CD4-positive, alpha-beta memory T cell (primary cell): ENCODE measurements around the gene TGFA. TPM values are rescaled to one million over a fixed set of nuclear protein-coding genes. Genes with fewer than 3 reads are reported as not detected.

Source experiments
- CTCF ChIA-PET: fragments of 350-600 bp; sonication (Branson Sonifier 250); formaldehyde crosslinking; loops from one replicate; lab custom pipeline; 2021; ENCODE audit warnings: inconsistent platforms; ENCODE audit not compliant: partially characterized antibody; lab: Charles Lee
- POLR2A ChIA-PET: fragments of 350-600 bp; sonication (Branson Sonifier 250); formaldehyde crosslinking; loops from one replicate; lab custom pipeline; 2021; ENCODE audit not compliant: partially characterized antibody; lab: Charles Lee
- DNase-seq, 5 donors: peaks; one replicate each; pipeline versions ENCODE4 v3.0.0 to v3.0.0-alpha.2; 2020 to 2022; ENCODE audit warnings: mixed read lengths in 1 of 5
- H3K27ac ChIP-seq: one replicate; pipeline ENCODE4 v1.7.0; 2013; ENCODE audit warnings: low read depth, low read length
- H3K27me3 ChIP-seq: 2 replicates; pipeline ENCODE4 v1.7.0; 2013; ENCODE audit warnings: mild to moderate bottlenecking, low read length, moderate library complexity; ENCODE audit not compliant: insufficient read depth
- H3K36me3 ChIP-seq: 2 replicates; pipeline ENCODE4 v1.7.0; 2013; ENCODE audit warnings: mild to moderate bottlenecking, low read length, moderate library complexity; ENCODE audit not compliant: insufficient read depth
- H3K4me1 ChIP-seq: 2 replicates; pipeline ENCODE4 v1.7.0; 2013; ENCODE audit warnings: mild to moderate bottlenecking, low read length, moderate library complexity; ENCODE audit not compliant: insufficient read depth
- H3K4me3 ChIP-seq, 2 donors: one replicate each; pipeline ENCODE4 v1.7.0; 2013; ENCODE audit warnings: low read length in 2 of 2, mild to moderate bottlenecking in 1 of 2
- H3K9me3 ChIP-seq, 2 donors: one replicate each; pipeline ENCODE4 v1.7.0; 2013; ENCODE audit warnings: low read length in 2 of 2, control low read depth in 1 of 2; ENCODE audit not compliant: control insufficient read depth in 1 of 2
- H3K27ac Mint-ChIP-seq, 7 donors: one replicate each; pipeline ENCODE4 v1.8.0; 2020 to 2021; ENCODE audit warnings: mixed read lengths in 7 of 7, mild to moderate bottlenecking in 6 of 7, inconsistent platforms in 3 of 7, moderate library complexity in 3 of 7
- H3K27me3 Mint-ChIP-seq, 2 donors: one replicate each; pipeline ENCODE4 v1.8.0; 2020 to 2021; ENCODE audit warnings: mixed read lengths in 2 of 2
- H3K36me3 Mint-ChIP-seq, 2 donors: one replicate each; pipeline ENCODE4 v1.8.0; 2020 to 2021; ENCODE audit warnings: mixed read lengths in 2 of 2, inconsistent platforms in 1 of 2, mild to moderate bottlenecking in 1 of 2
- H3K4me1 Mint-ChIP-seq, 4 donors: one replicate each; pipeline ENCODE4 v1.8.0; 2020 to 2021; ENCODE audit warnings: mixed read lengths in 4 of 4, mild to moderate bottlenecking in 1 of 4
- H3K4me3 Mint-ChIP-seq, 8 donors: one replicate each; pipeline ENCODE4 v1.8.0; 2020 to 2021; ENCODE audit warnings: mixed read lengths in 8 of 8, mild to moderate bottlenecking in 7 of 8, moderate library complexity in 6 of 8, inconsistent platforms in 3 of 8
- H3K9me3 Mint-ChIP-seq, 8 donors: one replicate each; pipeline ENCODE4 v1.8.0; 2020 to 2021; ENCODE audit warnings: mixed read lengths in 8 of 8, mild to moderate bottlenecking in 5 of 8, inconsistent platforms in 3 of 8, moderate library complexity in 1 of 8
- intact Hi-C: fragments of 100-400 bp; cut with micrococcal nuclease; formaldehyde crosslinking; loops from one replicate; pipeline ENCODE4 v1.15.1; 2023
- polyA plus RNA-seq, 2 donors: library from polyadenylated mRNA; unstranded; fragments of 300-500 nt; fragmentation: Illumina TruSeq; gene quantifications; one replicate each; pipeline ENCODE4 v1.2.3, GENCODE V29; 2021
- total RNA-seq, 2 experiments: library from RNA; stranded (reverse); gene quantifications; one replicate each; pipeline ENCODE4 v1.2.3, GENCODE V29; 2021

The TGFA gene
- total and polyA plus RNA-seq, 4 experiments from 2014 or later = 0.46 to 4.2 (median 2.3) TPM

DNA sequence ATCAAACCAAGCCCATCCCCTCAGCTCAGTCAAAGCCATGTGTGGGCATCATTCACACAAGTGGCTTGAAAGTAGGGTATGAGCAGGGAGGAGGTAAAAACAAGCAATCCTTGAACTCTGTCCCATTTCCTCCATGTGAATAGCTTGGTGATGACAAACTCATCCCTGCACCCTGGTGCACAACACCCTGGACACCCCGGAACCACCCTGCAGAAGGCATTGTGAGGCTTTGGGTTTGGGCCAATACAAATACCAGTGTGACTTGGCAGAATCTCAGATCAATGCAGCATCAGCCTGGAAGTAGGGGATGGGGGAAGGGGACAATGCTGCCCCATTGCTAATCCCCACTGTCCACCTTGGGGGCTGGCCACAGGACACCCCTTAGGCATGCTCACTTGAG is 28.6 kb downstream of the TGFA start:
- no peaks in the 10 kb centered on the region for H3K9me3 Mint-ChIP-seq
- H3K27me3 Mint-ChIP-seq = peaks cover 0 to 2% of the 10 kb centered on the region in 2 donors
- ChIA-PET CTCF (interaction anchor here (0.6 kb wide), 1 partner anchor 222 kb away, joined by 3 read pairs; no protein-coding TSS in a partner anchor), POLR2A (no interaction called here)
- Histone ChIP-seq H3K36me3 (no peaks in the 10 kb centered on the region), H3K27me3 (no peaks in the 10 kb centered on the region), H3K9me3 (no peaks in the 10 kb centered on the region), H3K4me1 (peaks cover 22% of the 10 kb centered on the region), H3K4me3 (no peak overlapping the region), H3K27ac (peak overlapping the region; percentile 19)
- H3K36me3 Mint-ChIP-seq = no peaks in the 10 kb centered on the region
- peak overlapping the region in 5 of 7 donors; percentile 18 to 92 (median 88) for H3K27ac Mint-ChIP-seq
- intact Hi-C loops = no loop called here
- peaks cover 11 to 21% (median 17%) of the 10 kb centered on the region in 4 donors for H3K4me1 Mint-ChIP-seq
- DNase-seq = no peak
- H3K4me3 Mint-ChIP-seq = peak overlapping the region in 1 of 8 donors; percentile 64

DNA sequence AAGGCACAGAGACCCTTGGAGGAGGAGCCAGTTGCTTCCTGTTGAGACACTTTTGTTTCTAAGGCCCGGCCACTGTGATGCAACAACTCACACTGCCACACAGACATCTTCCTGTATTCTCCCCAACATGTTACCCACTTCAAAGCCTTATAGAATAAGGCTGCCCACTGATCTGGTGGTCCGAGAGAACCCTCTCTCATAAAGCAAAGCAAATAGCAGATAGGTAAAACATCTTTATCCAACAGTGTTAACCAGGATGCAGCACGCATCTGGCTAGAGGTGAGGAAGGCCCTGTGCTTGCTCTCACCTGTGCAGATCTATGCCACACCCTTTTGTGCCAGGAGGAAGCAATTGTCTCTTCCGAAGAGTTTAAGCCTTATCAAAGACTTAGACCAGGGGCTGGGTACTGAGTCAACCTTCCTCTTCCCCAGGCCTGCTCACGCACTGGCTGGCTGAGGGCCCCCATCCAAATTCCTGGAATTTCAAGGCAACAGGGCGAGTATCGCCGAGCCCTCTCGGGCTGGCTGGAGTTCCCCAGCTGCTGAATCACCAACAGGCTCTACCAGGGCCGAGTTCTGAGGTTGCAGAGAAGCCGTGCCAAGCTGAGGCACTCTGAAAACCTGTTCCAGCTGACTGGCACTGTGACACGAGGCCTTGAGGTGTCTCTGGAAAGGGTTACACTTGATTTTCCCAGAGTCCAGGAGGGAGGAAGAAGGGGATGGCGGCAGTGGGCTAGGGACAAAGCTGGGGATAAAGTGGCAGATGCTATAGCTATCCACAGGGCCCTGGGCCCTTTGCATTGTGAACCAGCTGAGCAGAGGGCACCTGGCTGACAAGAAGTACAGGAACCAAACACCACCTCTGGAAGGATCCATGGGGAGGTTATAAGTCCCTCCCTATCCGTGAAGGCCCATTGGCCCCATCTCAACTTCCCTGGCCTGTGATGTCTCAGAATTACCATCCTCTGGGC is 29.3 kb downstream of the TGFA start:
- Mint-ChIP-seq H3K4me1 (peaks cover 11 to 21% (median 17%) of the 10 kb centered on the region in 4 donors), H3K27ac (peak overlapping the region; percentile 51 to 92 (median 87)), H3K36me3 (no peaks in the 10 kb centered on the region), H3K9me3 (no peaks in the 10 kb centered on the region), H3K27me3 (peaks cover 0 to 2% of the 10 kb centered on the region in 2 donors), H3K4me3 (peak overlapping the region; percentile 18 to 79 (median 49))
- Histone ChIP-seq H3K27ac (peak overlapping the region; percentile 19), H3K4me3 (no peak overlapping the region), H3K4me1 (peaks cover 22% of the 10 kb centered on the region), H3K9me3 (no peaks in the 10 kb centered on the region), H3K36me3 (no peaks in the 10 kb centered on the region), H3K27me3 (no peaks in the 10 kb centered on the region)
- peak; percentile 27 to 48 (median 42) for DNase-seq
- ChIA-PET POLR2A (interaction anchor here (1.1 kb wide), 1 partner anchor 29 kb away, joined by 3 read pairs; no protein-coding TSS in a partner anchor), CTCF (interaction anchor here (0.6 to 1.0 kb wide), 2 partner anchors 29 to 221 kb away, joined by 3 read pairs; partner anchors contain the start of gene TGFA)
- intact Hi-C loops = no loop called here

- Histone ChIP-seq H3K4me3 (no peak overlapping the region), H3K27me3 (no peaks in the 10 kb centered on the region), H3K4me1 (peaks cover 22% of the 10 kb centered on the region), H3K36me3 (no peaks in the 10 kb centered on the region), H3K27ac (no peak overlapping the region), H3K9me3 (no peaks in the 10 kb centered on the region)
- ChIA-PET POLR2A (interaction anchor here (1.1 kb wide), 1 partner anchor 29 kb away, joined by 3 read pairs; no protein-coding TSS in a partner anchor), CTCF (interaction anchor here (1.0 kb wide), 1 partner anchor 29 kb away, joined by 3 read pairs; the partner anchor contains the start of gene TGFA)
- Mint-ChIP-seq H3K4me1 (peaks cover 11 to 21% (median 17%) of the 10 kb centered on the region in 4 donors), H3K27me3 (no peaks in the 10 kb centered on the region), H3K36me3 (no peaks in the 10 kb centered on the region), H3K4me3 (peak overlapping the region in 6 of 8 donors; percentile 18 to 79 (median 62)), H3K27ac (peak overlapping the region; percentile 51 to 92 (median 87)), H3K9me3 (no peaks in the 10 kb centered on the region)
- intact Hi-C loops = no loop called here
- peak in 1 of 5 donors; percentile 1 for DNase-seq
Measured at GRCh38 chr2:70523672-70523995, 30.0 kb downstream of the TGFA start.

DNA sequence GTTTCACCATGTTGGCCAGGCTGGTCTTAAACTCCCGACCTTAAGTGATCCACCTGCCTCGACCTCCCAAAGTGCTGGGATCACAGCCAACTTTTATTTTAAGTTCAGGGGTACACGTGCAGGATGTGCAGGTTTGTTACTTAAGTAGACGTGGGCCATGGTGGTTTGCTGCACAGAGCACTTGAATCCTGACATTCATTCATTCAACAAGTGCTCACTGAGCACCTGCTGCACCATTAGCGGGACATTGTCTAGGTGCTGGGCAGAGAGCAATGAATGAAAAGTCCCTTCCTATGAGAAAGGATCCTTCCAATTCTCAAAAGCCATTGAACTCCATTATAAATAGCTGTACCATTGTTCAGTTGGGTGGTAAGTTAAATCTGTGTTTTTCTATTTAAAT is 31.0 kb downstream of the TGFA start:
- no peak overlapping the region for H3K27ac Mint-ChIP-seq
- intact Hi-C loops = no loop called here
- Histone ChIP-seq H3K27ac (no peak overlapping the region), H3K9me3 (no peaks in the 10 kb centered on the region), H3K4me1 (peaks cover 22% of the 10 kb centered on the region), H3K36me3 (no peaks in the 10 kb centered on the region), H3K27me3 (no peaks in the 10 kb centered on the region), H3K4me3 (no peak overlapping the region)
- peaks cover 11 to 21% (median 17%) of the 10 kb centered on the region in 4 donors for H3K4me1 Mint-ChIP-seq
- no peak overlapping the region for H3K4me3 Mint-ChIP-seq
- ChIA-PET POLR2A (no interaction called here), CTCF (no interaction called here)
- no peaks in the 10 kb centered on the region for H3K27me3 Mint-ChIP-seq
- no peaks in the 10 kb centered on the region for H3K36me3 Mint-ChIP-seq
- DNase-seq = no peak
- no peaks in the 10 kb centered on the region for H3K9me3 Mint-ChIP-seq

DNA sequence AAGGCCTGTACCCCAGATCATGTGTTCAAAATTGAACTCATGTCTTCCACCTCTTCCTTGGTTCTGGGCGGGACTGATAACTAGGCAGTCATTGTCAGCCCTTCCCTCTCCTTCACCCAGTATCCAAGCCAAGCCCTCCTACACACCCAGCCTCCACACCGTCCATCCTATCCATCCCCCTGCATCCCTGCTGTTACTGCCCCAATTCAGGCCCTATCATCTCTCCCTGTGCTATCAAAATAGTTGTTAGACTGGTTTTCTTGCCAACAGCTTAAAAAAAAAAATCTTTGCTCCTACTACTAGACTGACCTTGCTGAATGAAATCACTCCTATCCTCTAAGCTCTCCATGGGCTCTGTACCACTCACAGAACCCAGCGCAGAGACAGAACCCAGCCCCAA is 32.8 kb downstream of the TGFA start:
- Histone ChIP-seq H3K36me3 (no peaks in the 10 kb centered on the region), H3K4me1 (peaks cover 22% of the 10 kb centered on the region), H3K4me3 (no peak overlapping the region), H3K9me3 (no peaks in the 10 kb centered on the region), H3K27ac (no peak overlapping the region), H3K27me3 (no peaks in the 10 kb centered on the region)
- ChIA-PET CTCF (interaction anchor here (1.2 kb wide), 1 partner anchor 180 kb away, joined by 3 read pairs; no protein-coding TSS in a partner anchor), POLR2A (no interaction called here)
- no peaks in the 10 kb centered on the region for H3K36me3 Mint-ChIP-seq
- intact Hi-C loops = no loop called here
- peaks cover 11 to 21% (median 18%) of the 10 kb centered on the region in 4 donors for H3K4me1 Mint-ChIP-seq
- H3K9me3 Mint-ChIP-seq = no peaks in the 10 kb centered on the region
- DNase-seq = no peak
- H3K27ac Mint-ChIP-seq = peak overlapping the region in 2 of 7 donors; percentile 25 to 27
- no peaks in the 10 kb centered on the region for H3K27me3 Mint-ChIP-seq
- H3K4me3 Mint-ChIP-seq = no peak overlapping the region

- Mint-ChIP-seq H3K27ac (no peak overlapping the region), H3K4me3 (no peak overlapping the region)
Measured at GRCh38 chr2:70519453-70519852, 34.2 kb downstream of the TGFA start.

DNA sequence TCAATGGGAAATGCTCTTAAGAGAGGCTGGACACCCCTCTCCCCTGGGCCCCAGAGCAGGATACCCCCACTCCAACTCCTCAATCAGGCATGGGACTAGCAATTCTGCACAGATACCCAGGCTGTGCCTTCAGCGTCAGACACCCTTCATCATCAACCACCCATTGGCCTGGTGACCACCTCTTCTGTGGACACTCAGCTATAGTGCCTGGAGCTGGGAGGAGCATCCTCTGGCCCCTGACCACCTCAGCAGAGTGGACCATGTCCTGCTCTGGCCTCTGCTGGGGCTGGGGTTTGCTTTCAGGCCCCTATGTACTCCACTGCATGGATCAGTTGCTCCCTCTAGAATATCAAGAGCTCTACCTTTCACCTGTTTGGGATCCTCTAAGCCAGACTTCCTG is 35.1 kb downstream of the TGFA start:
- no peaks in the 10 kb centered on the region for H3K36me3 ChIP-seq
- H3K9me3 ChIP-seq = no peaks in the 10 kb centered on the region
- H3K27ac Mint-ChIP-seq = no peak overlapping the region
- POLR2A ChIA-PET = no interaction called here
- H3K9me3 Mint-ChIP-seq = no peaks in the 10 kb centered on the region
- no peak overlapping the region for H3K4me3 ChIP-seq
- no peak overlapping the region for H3K4me3 Mint-ChIP-seq
- CTCF ChIA-PET = no interaction called here
- H3K27me3 ChIP-seq = no peaks in the 10 kb centered on the region
- no peak overlapping the region for H3K27ac ChIP-seq
- H3K27me3 Mint-ChIP-seq = no peaks in the 10 kb centered on the region
- no peaks in the 10 kb centered on the region for H3K36me3 Mint-ChIP-seq
- H3K4me1 Mint-ChIP-seq = peaks cover 4 to 6% (median 5%) of the 10 kb centered on the region in 4 donors
- no peak for DNase-seq
- H3K4me1 ChIP-seq = peaks cover 5% of the 10 kb centered on the region
- intact Hi-C loops = no loop called here

More at GRCh38 chr2:70519453-70519852, 34.2 kb downstream of the TGFA start:
- Histone ChIP-seq H3K36me3 (no peaks in the 10 kb centered on the region), H3K27ac (no peak overlapping the region), H3K9me3 (no peaks in the 10 kb centered on the region), H3K4me3 (no peak overlapping the region), H3K27me3 (no peaks in the 10 kb centered on the region), H3K4me1 (peaks cover 14% of the 10 kb centered on the region)
- Mint-ChIP-seq H3K9me3 (no peaks in the 10 kb centered on the region), H3K4me1 (peaks cover 11 to 15% (median 14%) of the 10 kb centered on the region in 4 donors), H3K27me3 (no peaks in the 10 kb centered on the region), H3K36me3 (no peaks in the 10 kb centered on the region)
- POLR2A ChIA-PET = no interaction called here
- intact Hi-C loops = no loop called here
- no peak for DNase-seq
- CTCF ChIA-PET = no interaction called here
